ENCODE results near the gene FARP2.
"Not testable (repeated sequence)": the region's sequence is repeated elsewhere in the genome, so short reads cannot be mapped to it uniquely, and the experiment has no call there.

The FARP2 gene

DNA sequence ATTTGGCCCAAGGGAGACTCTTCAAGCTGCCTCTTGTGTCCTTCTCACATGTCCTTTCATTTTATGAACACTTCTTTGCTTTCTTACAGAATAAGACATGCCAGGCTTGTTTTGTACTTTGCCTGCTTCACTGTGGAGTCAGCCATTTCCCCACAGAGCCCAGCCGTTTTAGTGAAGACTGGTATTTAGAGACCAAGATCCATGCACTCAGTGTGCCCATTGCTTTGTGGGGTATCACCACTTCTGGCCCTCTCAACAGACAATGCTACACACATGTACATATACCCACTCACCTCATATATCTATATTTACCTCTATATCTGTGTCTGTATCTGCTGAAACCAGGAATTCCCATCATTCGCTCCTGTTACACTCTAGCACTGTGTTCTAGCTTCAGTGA, 74.1 kb downstream of the FARP2 start:
- WGBS (ENCODE audit: insufficient coverage): 95% methylated on average over 2 of the region's 2 CpGs
- peaks cover 0 to 36% (median 15%) of the 10 kb centered on the region in 4 experiments for H3K36me3 ChIP-seq (ENCODE audit: control insufficient read depth in 4 of 4, insufficient read depth in 4 of 4, low read length in 3 of 4)

DNA sequence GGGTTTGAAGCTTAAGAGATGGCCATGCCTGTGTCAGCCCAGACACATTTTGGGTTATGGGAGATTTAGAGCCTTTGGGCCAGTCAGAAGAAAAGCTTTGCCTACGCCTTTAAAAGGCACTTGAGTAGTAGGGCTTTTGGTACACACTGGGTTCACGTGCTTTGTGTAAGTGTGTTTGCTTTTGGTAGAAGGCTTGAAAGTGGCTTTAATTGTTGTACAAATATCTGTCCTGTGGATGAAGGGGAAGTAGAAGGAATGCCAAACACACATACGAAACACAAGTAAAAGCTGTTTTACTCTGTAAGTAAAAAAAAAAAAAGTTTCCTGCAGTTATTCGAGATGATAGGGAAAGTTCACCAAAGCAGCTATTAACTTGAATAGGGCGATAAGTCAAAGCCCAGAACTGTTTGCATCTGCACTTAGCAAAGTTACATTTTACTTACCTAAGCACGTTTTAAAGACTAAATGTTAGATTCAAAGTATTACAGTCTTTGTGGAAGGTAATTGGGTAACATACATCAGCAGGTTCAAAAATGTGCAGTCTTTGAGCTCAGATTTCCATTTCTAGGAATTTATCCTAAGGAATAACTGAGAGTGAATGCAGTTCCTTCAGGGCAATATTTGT, 76.9 kb downstream of the FARP2 start:
- no peak for DNase-seq
- POLR2A ChIA-PET: no interaction called here
- no peaks in the 10 kb centered on the region for H3K4me1 ChIP-seq (ENCODE audit: control extremely low read depth in 1 of 4, control insufficient read depth in 4 of 4, insufficient read depth in 4 of 4, low read length in 3 of 4)
- H3K9me3 ChIP-seq (ENCODE audit: control extremely low read depth in 1 of 5, control insufficient read depth in 4 of 5, insufficient read depth in 2 of 5, low read depth in 1 of 5, low read length in 4 of 5): peaks cover 0 to 3% (median 0%) of the 10 kb centered on the region in 5 experiments
- H3K27me3 ChIP-seq (replicated peaks in 2 of 5; ENCODE audit: control insufficient read depth in 4 of 5, insufficient read depth in 5 of 5, low read length in 4 of 5): peaks cover 0 to 2% (median 0%) of the 10 kb centered on the region in 5 experiments
- CTCF ChIA-PET: no interaction called here
- peaks cover 0 to 41% (median 17%) of the 10 kb centered on the region in 4 experiments for H3K36me3 ChIP-seq (ENCODE audit: control insufficient read depth in 4 of 4, insufficient read depth in 4 of 4, low read length in 3 of 4)
- no peak overlapping the region for H3K4me3 ChIP-seq (ENCODE audit: control insufficient read depth in 1 of 7, extremely low read depth in 1 of 7, insufficient read depth in 4 of 7, low read depth in 2 of 7, low read length in 6 of 7)
- 98% methylated on average over 6 of the region's 6 CpGs for WGBS (ENCODE audit: insufficient coverage)
- no peak overlapping the region for H3K27ac ChIP-seq (ENCODE audit: insufficient read depth in 1 of 2, low read depth in 1 of 2, low read length in 2 of 2, poor library complexity in 1 of 2, severe bottlenecking in 2 of 2)

More for the DNA sequence above, 74.1 kb downstream of the FARP2 start:
- no peak for DNase-seq
- ChIA-PET POLR2A (no interaction called here), CTCF (no interaction called here)
- no peaks in the 10 kb centered on the region for H3K27me3 ChIP-seq (replicated peaks in 2 of 5; ENCODE audit: control insufficient read depth in 4 of 5, insufficient read depth in 5 of 5, low read length in 4 of 5)
- peaks cover 0 to 3% (median 0%) of the 10 kb centered on the region in 5 experiments for H3K9me3 ChIP-seq (ENCODE audit: control extremely low read depth in 1 of 5, control insufficient read depth in 4 of 5, insufficient read depth in 2 of 5, low read depth in 1 of 5, low read length in 4 of 5)
- H3K27ac ChIP-seq (ENCODE audit: insufficient read depth in 1 of 2, low read depth in 1 of 2, low read length in 2 of 2, poor library complexity in 1 of 2, severe bottlenecking in 2 of 2): no peak overlapping the region
- H3K4me3 ChIP-seq (ENCODE audit: control insufficient read depth in 1 of 7, extremely low read depth in 1 of 7, insufficient read depth in 4 of 7, low read depth in 2 of 7, low read length in 6 of 7): no peak overlapping the region
- no peaks in the 10 kb centered on the region for H3K4me1 ChIP-seq (ENCODE audit: control extremely low read depth in 1 of 4, control insufficient read depth in 4 of 4, insufficient read depth in 4 of 4, low read length in 3 of 4)

- peaks cover 2 to 23% (median 10%) of the 10 kb centered on the region in 5 experiments for H3K27me3 ChIP-seq (replicated peaks in 2 of 5; ENCODE audit: control insufficient read depth in 4 of 5, insufficient read depth in 5 of 5, low read length in 4 of 5)
- no peak for DNase-seq
- no peak overlapping the region for H3K4me3 ChIP-seq (ENCODE audit: control insufficient read depth in 1 of 7, extremely low read depth in 1 of 7, insufficient read depth in 4 of 7, low read depth in 2 of 7, low read length in 6 of 7)
- no peaks in the 10 kb centered on the region for H3K9me3 ChIP-seq (ENCODE audit: control extremely low read depth in 1 of 5, control insufficient read depth in 4 of 5, insufficient read depth in 2 of 5, low read depth in 1 of 5, low read length in 4 of 5)
- ChIA-PET POLR2A (no interaction called here), CTCF (no interaction called here)
- H3K36me3 ChIP-seq (ENCODE audit: control insufficient read depth in 4 of 4, insufficient read depth in 4 of 4, low read length in 3 of 4): peaks cover 0 to 34% (median 18%) of the 10 kb centered on the region in 4 experiments
- no peaks in the 10 kb centered on the region for H3K4me1 ChIP-seq (ENCODE audit: control extremely low read depth in 1 of 4, control insufficient read depth in 4 of 4, insufficient read depth in 4 of 4, low read length in 3 of 4)
- H3K27ac ChIP-seq (ENCODE audit: insufficient read depth in 1 of 2, low read depth in 1 of 2, low read length in 2 of 2, poor library complexity in 1 of 2, severe bottlenecking in 2 of 2): no peak overlapping the region
- WGBS (ENCODE audit: insufficient coverage): 100% methylated on average over 2 of the region's 2 CpGs
These were observed 81.1 kb downstream of the FARP2 start for GRCh38 chr2:241437179-241437578.

DNA sequence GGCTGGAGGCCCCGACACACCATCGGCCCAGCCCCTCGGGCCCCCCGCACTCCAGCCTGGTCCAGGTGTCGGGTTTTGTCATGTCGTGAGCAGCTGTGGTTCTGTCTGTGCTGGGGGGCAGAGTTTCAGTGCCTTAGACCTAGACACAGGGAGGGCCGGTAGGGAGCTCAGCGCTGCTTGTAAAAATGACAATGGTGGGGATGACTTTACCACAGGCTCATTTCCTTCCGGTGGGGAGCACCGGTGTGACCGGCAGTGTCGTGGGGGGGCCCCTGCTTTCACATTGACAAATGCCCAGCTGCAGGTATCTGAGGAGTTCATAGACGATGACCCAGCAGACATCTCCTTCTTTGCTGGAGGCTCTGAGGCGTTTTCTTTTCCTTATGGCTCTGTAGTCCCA, 85.4 kb downstream of the FARP2 start:
- Histone ChIP-seq H3K27me3 (replicated peaks in 2 of 5; ENCODE audit: control insufficient read depth in 4 of 5, insufficient read depth in 5 of 5, low read length in 4 of 5) (peaks cover 8 to 47% (median 20%) of the 10 kb centered on the region in 5 experiments), H3K4me3 (ENCODE audit: control insufficient read depth in 1 of 7, extremely low read depth in 1 of 7, insufficient read depth in 4 of 7, low read depth in 2 of 7, low read length in 6 of 7) (no peak overlapping the region), H3K27ac (ENCODE audit: insufficient read depth in 1 of 2, low read depth in 1 of 2, low read length in 2 of 2, poor library complexity in 1 of 2, severe bottlenecking in 2 of 2) (no peak overlapping the region), H3K4me1 (ENCODE audit: control extremely low read depth in 1 of 4, control insufficient read depth in 4 of 4, insufficient read depth in 4 of 4, low read length in 3 of 4) (peaks cover 0 to 9% (median 6%) of the 10 kb centered on the region in 4 experiments), H3K36me3 (ENCODE audit: control insufficient read depth in 4 of 4, insufficient read depth in 4 of 4, low read length in 3 of 4) (peaks cover 0 to 28% (median 14%) of the 10 kb centered on the region in 4 experiments), H3K9me3 (ENCODE audit: control extremely low read depth in 1 of 5, control insufficient read depth in 4 of 5, insufficient read depth in 2 of 5, low read depth in 1 of 5, low read length in 4 of 5) (no peaks in the 10 kb centered on the region)
- 99% methylated on average over 14 of the region's 14 CpGs for WGBS (ENCODE audit: insufficient coverage)
- ChIA-PET POLR2A (no interaction called here), CTCF (no interaction called here)
- no peak for DNase-seq

- 67% methylated on average over 4 of the region's 6 CpGs for WGBS (ENCODE audit: insufficient coverage)
These were observed 87.6 kb downstream of the FARP2 start for GRCh38 chr2:241443486-241444223.

DNA sequence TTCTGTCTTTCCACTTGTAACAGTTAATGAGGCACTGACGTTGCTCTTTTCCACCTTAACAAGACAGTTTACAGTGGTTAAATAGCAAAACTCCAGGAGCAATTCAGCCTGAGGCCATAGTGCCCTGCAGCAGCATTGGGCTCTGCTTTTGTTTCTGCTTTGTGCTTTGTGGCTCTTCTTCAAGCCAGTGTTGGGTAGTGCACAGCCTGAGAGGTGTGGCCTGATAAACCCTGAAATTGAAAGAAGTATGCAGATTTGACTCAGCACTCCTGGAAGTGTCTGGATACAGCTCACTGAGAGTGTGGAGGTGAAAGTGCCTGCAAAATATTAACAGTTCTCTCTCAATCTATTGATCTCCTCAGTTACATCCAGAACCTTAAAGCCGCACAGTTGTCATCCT, 89.3 kb downstream of the FARP2 start:
- 100% methylated on average over 2 of the region's 2 CpGs for WGBS (ENCODE audit: insufficient coverage)

More at GRCh38 chr2:241443486-241444223, 87.6 kb downstream of the FARP2 start:
- DNase-seq: peak; percentile 87 to 96 (median 93)
- H3K9me3 ChIP-seq (ENCODE audit: control extremely low read depth in 1 of 5, control insufficient read depth in 4 of 5, insufficient read depth in 2 of 5, low read depth in 1 of 5, low read length in 4 of 5): no peaks in the 10 kb centered on the region
- H3K4me1 ChIP-seq (ENCODE audit: control extremely low read depth in 1 of 4, control insufficient read depth in 4 of 4, insufficient read depth in 4 of 4, low read length in 3 of 4): peaks cover 0 to 9% (median 6%) of the 10 kb centered on the region in 4 experiments
- CTCF ChIA-PET: interaction anchor here (0.9 to 1.0 kb wide), 2 partner anchors 15 to 17 kb away, joined by 3 read pairs; no protein-coding TSS in a partner anchor
- H3K36me3 ChIP-seq (ENCODE audit: control insufficient read depth in 4 of 4, insufficient read depth in 4 of 4, low read length in 3 of 4): peaks cover 0 to 27% (median 13%) of the 10 kb centered on the region in 4 experiments
- H3K27ac ChIP-seq (ENCODE audit: insufficient read depth in 1 of 2, low read depth in 1 of 2, low read length in 2 of 2, poor library complexity in 1 of 2, severe bottlenecking in 2 of 2): no peak overlapping the region
- POLR2A ChIA-PET: no interaction called here
- peaks cover 14 to 66% (median 35%) of the 10 kb centered on the region in 5 experiments for H3K27me3 ChIP-seq (replicated peaks in 2 of 5; ENCODE audit: control insufficient read depth in 4 of 5, insufficient read depth in 5 of 5, low read length in 4 of 5)
- no peak overlapping the region for H3K4me3 ChIP-seq (ENCODE audit: control insufficient read depth in 1 of 7, extremely low read depth in 1 of 7, insufficient read depth in 4 of 7, low read depth in 2 of 7, low read length in 6 of 7)

GRCh38 chr2:241450092-241450491, 94.0 kb downstream of the FARP2 start:
- WGBS (ENCODE audit: insufficient coverage): 100% methylated on average over 2 of the region's 7 CpGs
- H3K9me3 ChIP-seq (ENCODE audit: control extremely low read depth in 1 of 5, control insufficient read depth in 4 of 5, insufficient read depth in 2 of 5, low read depth in 1 of 5, low read length in 4 of 5); DNase-seq; H3K36me3 ChIP-seq (ENCODE audit: control insufficient read depth in 4 of 4, insufficient read depth in 4 of 4, low read length in 3 of 4); H3K4me1 ChIP-seq (ENCODE audit: control extremely low read depth in 1 of 4, control insufficient read depth in 4 of 4, insufficient read depth in 4 of 4, low read length in 3 of 4); POLR2A ChIA-PET; H3K4me3 ChIP-seq (ENCODE audit: control insufficient read depth in 1 of 7, extremely low read depth in 1 of 7, insufficient read depth in 4 of 7, low read depth in 2 of 7, low read length in 6 of 7); CTCF ChIA-PET; H3K27ac ChIP-seq (ENCODE audit: insufficient read depth in 1 of 2, low read depth in 1 of 2, low read length in 2 of 2, poor library complexity in 1 of 2, severe bottlenecking in 2 of 2): not testable (repeated sequence)
- H3K27me3 ChIP-seq (replicated peaks in 2 of 5; ENCODE audit: control insufficient read depth in 4 of 5, insufficient read depth in 5 of 5, low read length in 4 of 5): peaks cover 12 to 64% (median 29%) of the 10 kb centered on the region in 5 experiments

More for the DNA sequence above, 89.3 kb downstream of the FARP2 start:
- ChIA-PET CTCF (no interaction called here), POLR2A (no interaction called here)
- peaks cover 0 to 9% (median 6%) of the 10 kb centered on the region in 4 experiments for H3K4me1 ChIP-seq (ENCODE audit: control extremely low read depth in 1 of 4, control insufficient read depth in 4 of 4, insufficient read depth in 4 of 4, low read length in 3 of 4)
- no peaks in the 10 kb centered on the region for H3K9me3 ChIP-seq (ENCODE audit: control extremely low read depth in 1 of 5, control insufficient read depth in 4 of 5, insufficient read depth in 2 of 5, low read depth in 1 of 5, low read length in 4 of 5)
- no peak for DNase-seq
- no peak overlapping the region for H3K4me3 ChIP-seq (ENCODE audit: control insufficient read depth in 1 of 7, extremely low read depth in 1 of 7, insufficient read depth in 4 of 7, low read depth in 2 of 7, low read length in 6 of 7)
- H3K27ac ChIP-seq (ENCODE audit: insufficient read depth in 1 of 2, low read depth in 1 of 2, low read length in 2 of 2, poor library complexity in 1 of 2, severe bottlenecking in 2 of 2): no peak overlapping the region
- H3K36me3 ChIP-seq (ENCODE audit: control insufficient read depth in 4 of 4, insufficient read depth in 4 of 4, low read length in 3 of 4): peaks cover 0 to 23% (median 10%) of the 10 kb centered on the region in 4 experiments
- H3K27me3 ChIP-seq (replicated peaks in 2 of 5; ENCODE audit: control insufficient read depth in 4 of 5, insufficient read depth in 5 of 5, low read length in 4 of 5): peaks cover 14 to 65% (median 39%) of the 10 kb centered on the region in 5 experiments

Data from common myeloid progenitor, CD34-positive (primary cell).